Mesenchymal stem cell (in vitro differentiated cells and primary cell): ENCODE data around the gene RABEP1.
"Not testable (repeated sequence)": the region's sequence is repeated elsewhere in the genome, so short reads cannot be mapped to it uniquely, and the experiment has no call there.

ENCODE experiments used
- DNase-seq: peaks from one replicate; pipeline ENCODE4 v3.0.0-alpha.2; 2013
- H2AFZ ChIP-seq: one replicate; pipeline ENCODE4 v1.6.1; 2013; ENCODE audit warnings: low read depth, mild to moderate bottlenecking, control low read depth, inconsistent platforms, low read length, moderate library complexity
- H2AK5ac ChIP-seq: 2 replicates; pipeline ENCODE4 v1.6.1; 2013; ENCODE audit warnings: low read length, moderate library complexity, mild to moderate bottlenecking, inconsistent platforms; ENCODE audit not compliant: severe bottlenecking
- H2BK120ac ChIP-seq: one replicate; pipeline ENCODE4 v1.6.1; 2013; ENCODE audit warnings: low read depth, mild to moderate bottlenecking, inconsistent platforms, low read length, moderate library complexity
- H2BK12ac ChIP-seq, 2 experiments: one replicate each; pipeline ENCODE4 v1.6.1; 2013; ENCODE audit warnings: inconsistent platforms in 2 of 2, low read length in 2 of 2, mild to moderate bottlenecking in 2 of 2, moderate library complexity in 2 of 2, control low read depth in 1 of 2
- H2BK15ac ChIP-seq: one replicate; pipeline ENCODE4 v1.6.1; 2013; ENCODE audit warnings: mild to moderate bottlenecking, low read depth, inconsistent platforms; ENCODE audit not compliant: poor library complexity, severe bottlenecking
- H2BK5ac ChIP-seq: 2 replicates; pipeline ENCODE4 v1.6.1; 2013; ENCODE audit warnings: low read depth, mild to moderate bottlenecking, low read length, control low read depth, inconsistent platforms; ENCODE audit not compliant: poor library complexity, severe bottlenecking
- H3K14ac ChIP-seq, 2 experiments: one replicate each; pipeline ENCODE4 v1.6.1; 2013; ENCODE audit warnings: inconsistent platforms in 2 of 2, low read length in 2 of 2, control low read depth in 1 of 2, mild to moderate bottlenecking in 1 of 2, moderate library complexity in 1 of 2
- H3K18ac ChIP-seq, 2 experiments: one replicate each; pipeline ENCODE4 v1.6.1; 2013; ENCODE audit warnings: inconsistent platforms in 2 of 2, low read length in 2 of 2, control low read depth in 1 of 2, low read depth in 1 of 2, mild to moderate bottlenecking in 1 of 2
- H3K23ac ChIP-seq, 2 experiments: one replicate each; pipeline ENCODE4 v1.6.1; 2013; ENCODE audit warnings: inconsistent platforms in 2 of 2, low read length in 2 of 2, mild to moderate bottlenecking in 2 of 2, moderate library complexity in 2 of 2, control low read depth in 1 of 2
- H3K27ac ChIP-seq: 2 replicates; pipeline ENCODE4 v1.5.1; 2013; ENCODE audit warnings: mild to moderate bottlenecking, moderate library complexity, low read length, control low read depth, inconsistent platforms; ENCODE audit not compliant: poor library complexity, severe bottlenecking
- H3K27me3 ChIP-seq, 2 experiments: 2 replicates each; pipeline versions ENCODE4 v1.6.1 to v1.7.0; 2013; ENCODE audit warnings: low read length in 2 of 2, mild to moderate bottlenecking in 2 of 2, moderate library complexity in 2 of 2, control low read depth in 1 of 2, inconsistent platforms in 1 of 2; ENCODE audit not compliant: control insufficient read depth in 1 of 2, insufficient read depth in 1 of 2
- H3K36me3 ChIP-seq, 2 experiments: 2 replicates each; pipeline versions ENCODE4 v1.6.1 to v1.7.0; 2013; ENCODE audit warnings: low read length in 2 of 2, control low read depth in 1 of 2, inconsistent platforms in 1 of 2, low read depth in 1 of 2, mild to moderate bottlenecking in 1 of 2; ENCODE audit not compliant: insufficient read depth in 2 of 2, control insufficient read depth in 1 of 2
- H3K4ac ChIP-seq, 2 experiments: one replicate each; pipeline ENCODE4 v1.6.1; 2013; ENCODE audit warnings: inconsistent platforms in 2 of 2, low read length in 2 of 2, mild to moderate bottlenecking in 2 of 2, moderate library complexity in 2 of 2, control low read depth in 1 of 2, low read depth in 1 of 2
- H3K4me1 ChIP-seq: 2 replicates; pipeline ENCODE4 v1.6.1; 2013; ENCODE audit warnings: low read depth, low read length, control low read depth; ENCODE audit not compliant: control insufficient read depth, insufficient read depth
- H3K4me2 ChIP-seq: 2 replicates; pipeline ENCODE4 v1.6.1; 2013; ENCODE audit warnings: low read length, mild to moderate bottlenecking, inconsistent platforms; ENCODE audit not compliant: poor library complexity, severe bottlenecking
- H3K4me3 ChIP-seq, 2 experiments: 2 replicates each; pipeline versions ENCODE4 v1.5.1 to v1.7.0; 2013; ENCODE audit warnings: low read length in 2 of 2, mild to moderate bottlenecking in 2 of 2, control low read depth in 1 of 2, low read depth in 1 of 2; ENCODE audit not compliant: insufficient read depth in 1 of 2
- H3K79me1 ChIP-seq: replicated peaks from 2 replicates; pipeline ENCODE4 v1.6.1; 2013; ENCODE audit warnings: mild to moderate bottlenecking, control low read depth, low read length, inconsistent platforms; ENCODE audit not compliant: poor library complexity, severe bottlenecking
- H3K9ac ChIP-seq: 2 replicates; pipeline ENCODE4 v1.7.0; 2013; ENCODE audit warnings: mild to moderate bottlenecking, low read length, moderate library complexity
- H3K9me3 ChIP-seq: 2 replicates; pipeline ENCODE4 v1.7.0; 2013; ENCODE audit warnings: mild to moderate bottlenecking, low read length; ENCODE audit not compliant: control insufficient read depth
- H4K8ac ChIP-seq: one replicate; pipeline ENCODE4 v1.6.1; 2013; ENCODE audit warnings: inconsistent platforms, mild to moderate bottlenecking, low read length, moderate library complexity
- H4K91ac ChIP-seq: one replicate; pipeline ENCODE4 v1.6.1; 2013; ENCODE audit warnings: mild to moderate bottlenecking, low read length, inconsistent platforms
- WGBS: methylation state at CpG from one replicate; pipeline ENCODE4 v1.1.7; 2013; ENCODE audit warnings: mixed read lengths; 5-methylcytosine and 5-hydroxymethylcytosine counted together

Gene RABEP1

GRCh38 chr17:5429191-5429887 lies 147.3 kb downstream of the RABEP1 start:
- 87% methylated on average over 3 of the region's 3 CpGs for WGBS
- DNase-seq = peak; percentile 12
- Histone ChIP-seq H3K9me3 (no peaks in the 10 kb centered on the region), H3K4ac (no peak overlapping the region), H3K27me3 (no peaks in the 10 kb centered on the region), H3K4me2 (no peak overlapping the region), H3K14ac (no peak overlapping the region), H3K23ac (no peak overlapping the region), H3K9ac (no peak overlapping the region), H2AFZ (no peak overlapping the region), H3K27ac (no peak overlapping the region), H3K18ac (no peak overlapping the region), H3K36me3 (peaks cover 62 to 91% of the 10 kb centered on the region in 2 experiments), H3K79me1 (peaks cover 18% of the 10 kb centered on the region), H2BK15ac (no peak overlapping the region), H2AK5ac (no peak overlapping the region), H2BK12ac (no peak overlapping the region), H3K4me1 (no peaks in the 10 kb centered on the region), H3K4me3 (no peak overlapping the region), H4K8ac (no peak overlapping the region), H4K91ac (no peak overlapping the region), H2BK5ac (no peak overlapping the region), H2BK120ac (no peak overlapping the region)

- no peak overlapping the region for H3K18ac ChIP-seq
- DNase-seq = no peak
- peaks cover 3% of the 10 kb centered on the region for H3K4me1 ChIP-seq
- no peak overlapping the region for H2BK120ac ChIP-seq
- H2AK5ac ChIP-seq = no peak overlapping the region
- H3K23ac ChIP-seq = no peak overlapping the region
- 100% methylated on average over 3 of the region's 3 CpGs for WGBS
- H2AFZ ChIP-seq = no peak overlapping the region
- no peak overlapping the region for H3K4ac ChIP-seq
- H3K14ac ChIP-seq = no peak overlapping the region
- no peak overlapping the region for H3K4me2 ChIP-seq
- no peak overlapping the region for H3K27ac ChIP-seq
- no peak overlapping the region for H2BK5ac ChIP-seq
- H3K9ac ChIP-seq = no peak overlapping the region
- no peak overlapping the region for H4K91ac ChIP-seq
- peaks cover 65 to 90% of the 10 kb centered on the region in 2 experiments for H3K36me3 ChIP-seq
- H3K79me1 ChIP-seq = peaks cover 24% of the 10 kb centered on the region
- no peak overlapping the region for H3K4me3 ChIP-seq
- H2BK12ac ChIP-seq = no peak overlapping the region
- H2BK15ac ChIP-seq = no peak overlapping the region
- H3K27me3 ChIP-seq = no peaks in the 10 kb centered on the region
- H3K9me3 ChIP-seq = no peaks in the 10 kb centered on the region
- H4K8ac ChIP-seq = no peak overlapping the region
Measured at GRCh38 chr17:5430413-5430999, 148.4 kb downstream of the RABEP1 start.

- H3K27ac ChIP-seq, H3K4me1 ChIP-seq, H2AK5ac ChIP-seq, H3K14ac ChIP-seq, H2BK15ac ChIP-seq, H4K91ac ChIP-seq, H2BK5ac ChIP-seq, H3K4me3 ChIP-seq, H3K27me3 ChIP-seq, H2BK120ac ChIP-seq, H4K8ac ChIP-seq, H3K9ac ChIP-seq, DNase-seq, H3K9me3 ChIP-seq, H2AFZ ChIP-seq, H3K18ac ChIP-seq, H2BK12ac ChIP-seq, H3K4ac ChIP-seq, H3K4me2 ChIP-seq, H3K23ac ChIP-seq: not testable (repeated sequence)
- Histone ChIP-seq H3K36me3 (peaks cover 62 to 87% of the 10 kb centered on the region in 2 experiments), H3K79me1 (peaks cover 21% of the 10 kb centered on the region)
- WGBS = 91% methylated on average over 5 of the region's 5 CpGs
Measured at GRCh38 chr17:5431234-5431633, 149.2 kb downstream of the RABEP1 start.

- H3K4me1 ChIP-seq = peaks cover 4% of the 10 kb centered on the region
- no peak overlapping the region for H2AFZ ChIP-seq
- no peak overlapping the region for H4K91ac ChIP-seq
- H3K36me3 ChIP-seq = peaks cover 64 to 89% of the 10 kb centered on the region in 2 experiments
- peak overlapping the region; percentile 47 for H3K27ac ChIP-seq
- H3K18ac ChIP-seq = no peak overlapping the region
- no peak overlapping the region for H3K4me3 ChIP-seq
- H2BK12ac ChIP-seq = no peak overlapping the region
- no peak for DNase-seq
- no peaks in the 10 kb centered on the region for H3K27me3 ChIP-seq
- WGBS = 100% methylated on average over 2 of the region's 3 CpGs
- H2BK15ac ChIP-seq = no peak overlapping the region
- H3K9ac ChIP-seq = no peak overlapping the region
- no peak overlapping the region for H4K8ac ChIP-seq
- no peak overlapping the region for H2BK120ac ChIP-seq
- H3K14ac ChIP-seq = no peak overlapping the region
- H3K23ac ChIP-seq = no peak overlapping the region
- H2AK5ac ChIP-seq = no peak overlapping the region
- no peak overlapping the region for H3K4ac ChIP-seq
- no peaks in the 10 kb centered on the region for H3K9me3 ChIP-seq
- peaks cover 21% of the 10 kb centered on the region for H3K79me1 ChIP-seq
- no peak overlapping the region for H2BK5ac ChIP-seq
- no peak overlapping the region for H3K4me2 ChIP-seq
Measured at GRCh38 chr17:5431949-5432556, 150.0 kb downstream of the RABEP1 start.
